RPMI8226 (cell line): ENCODE data around the gene ZNF277.
"Not testable (repeated sequence)": the region's sequence is repeated elsewhere in the genome, so short reads cannot be mapped to it uniquely, and the experiment has no call there.

ENCODE experiments used
- DNase-seq: peaks from one replicate; pipeline ENCODE4 v3.0.0-alpha.2; 2015

The ZNF277 gene

DNA sequence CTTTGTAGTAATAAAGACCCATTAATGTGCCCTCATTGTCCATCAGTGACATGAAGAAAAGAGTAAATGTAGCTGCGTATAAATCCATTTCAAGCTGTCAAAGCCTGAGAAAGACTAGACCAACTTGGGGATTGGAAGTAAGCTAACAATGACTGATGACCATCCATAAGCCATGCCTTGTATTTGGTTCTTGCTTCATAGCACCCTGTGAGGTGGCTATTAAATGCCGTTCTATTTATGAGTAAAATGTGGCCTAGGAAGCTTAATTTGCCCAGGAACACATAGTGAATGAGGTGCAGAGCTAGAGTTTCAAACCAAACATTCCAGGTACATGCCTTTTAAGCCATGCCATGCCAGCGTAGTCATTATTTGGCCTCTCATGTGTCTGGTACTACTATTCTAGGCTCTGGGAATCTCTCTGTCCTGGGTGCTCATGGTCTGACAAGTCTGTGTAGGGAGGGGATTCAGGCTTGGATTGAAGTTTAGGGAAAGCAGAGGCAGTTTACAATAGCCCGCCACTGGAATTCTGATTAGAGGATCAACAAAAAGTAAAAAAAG, 92.1 kb downstream of the ZNF277 start:
- no peak for DNase-seq

DNA sequence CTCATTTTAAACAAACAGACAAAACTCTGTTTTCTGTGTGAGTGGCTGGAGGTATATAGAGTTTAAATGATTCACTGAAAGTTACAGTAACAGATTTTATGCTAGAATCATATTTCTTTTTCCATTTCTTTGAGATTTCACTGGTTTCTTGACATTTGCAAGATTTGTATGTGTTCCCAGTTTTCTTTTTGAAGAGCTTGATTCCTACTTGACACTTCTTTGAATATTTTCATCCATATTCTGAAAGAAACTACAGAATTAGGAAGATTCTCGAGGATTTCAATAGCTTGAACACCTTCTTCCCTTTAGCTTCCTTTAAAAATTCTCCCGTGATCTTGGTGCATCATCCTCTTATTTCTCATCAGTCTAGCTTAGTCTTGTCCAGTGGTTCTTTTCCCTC, 93.6 kb downstream of the ZNF277 start:
- no peak for DNase-seq

DNA sequence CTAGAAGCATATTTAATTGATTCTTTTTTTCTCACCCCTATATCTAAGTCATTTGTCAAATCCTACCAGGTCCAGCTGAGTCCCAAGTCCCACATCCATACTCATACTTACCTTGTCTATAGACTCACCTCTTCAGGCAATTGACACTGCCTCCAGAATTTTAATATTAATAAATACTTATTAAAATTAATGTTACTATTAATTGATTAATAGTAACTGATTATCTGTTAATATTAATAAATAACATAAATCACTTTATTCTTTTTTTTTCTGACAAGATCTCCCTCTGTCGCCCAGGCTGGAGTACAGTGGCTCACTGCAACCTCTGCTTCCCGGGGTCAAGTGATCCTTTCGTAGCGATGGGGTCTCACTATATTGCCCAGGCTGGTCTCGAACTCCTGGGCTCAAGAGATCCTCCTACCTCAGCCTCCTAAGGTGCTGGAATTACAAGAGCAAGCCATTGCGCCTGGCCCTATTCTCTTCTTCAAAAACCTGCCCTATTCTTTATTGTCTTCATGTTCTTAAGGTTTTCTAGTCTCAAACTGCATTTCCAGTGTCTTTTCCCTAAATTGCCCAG, 94.4 kb downstream of the ZNF277 start:
- DNase-seq = no peak

DNA sequence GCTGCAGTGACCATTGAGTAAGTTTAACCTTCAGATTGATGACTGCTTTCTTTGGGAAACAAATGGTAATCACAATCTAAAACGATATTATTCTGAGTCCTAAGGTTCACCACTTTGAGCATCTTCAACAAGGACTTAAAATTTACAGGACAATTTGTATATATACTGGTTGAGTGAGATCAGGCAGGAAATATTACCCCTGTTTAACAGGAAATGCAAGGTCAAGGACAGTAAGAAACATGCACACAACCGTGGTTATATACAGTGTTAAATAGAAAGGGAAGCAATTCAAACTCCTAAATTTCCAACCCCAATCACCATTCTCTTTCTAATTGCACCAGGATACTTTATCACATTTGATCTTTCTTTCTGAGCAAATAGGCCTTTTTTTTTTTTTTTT, 96.1 kb downstream of the ZNF277 start:
- no peak for DNase-seq

DNA sequence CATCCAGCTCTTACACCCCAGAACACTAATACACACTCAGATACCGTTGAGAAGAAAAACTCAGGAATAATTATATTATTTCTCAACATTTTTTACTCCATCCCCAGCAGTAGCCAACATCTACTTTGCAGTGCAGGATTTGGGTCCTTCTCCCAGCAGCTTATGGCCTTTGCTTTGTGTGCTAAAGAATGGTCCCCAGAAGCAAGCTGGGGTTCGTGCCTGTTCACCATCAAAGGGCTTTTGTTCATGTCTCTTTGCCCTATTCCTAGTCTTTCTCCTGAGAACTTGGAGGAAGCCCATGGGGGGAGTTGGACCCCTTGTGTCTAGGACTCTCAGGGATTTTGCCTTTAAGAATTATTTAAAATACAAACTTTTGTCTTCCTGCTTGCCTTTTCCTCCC, 100.4 kb downstream of the ZNF277 start:
- no peak for DNase-seq

DNA sequence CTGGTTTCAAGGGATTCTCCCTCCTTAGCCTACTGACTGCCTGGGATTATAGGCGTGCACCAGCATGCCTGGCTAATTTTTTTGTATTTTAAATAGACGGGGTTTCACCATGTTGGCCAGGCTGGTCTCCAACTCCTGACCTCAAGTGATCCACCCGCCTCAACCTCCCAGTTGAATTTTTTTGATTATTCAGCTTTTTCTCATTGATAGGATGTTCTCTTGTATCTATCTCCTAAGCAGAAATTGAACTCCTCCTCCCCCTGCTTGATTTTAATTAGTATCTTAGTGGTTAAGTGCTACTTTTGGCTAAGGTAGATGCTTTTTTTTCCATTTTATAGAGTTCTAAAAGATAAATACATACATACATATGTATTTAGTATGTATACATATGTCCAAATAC, 101.0 kb downstream of the ZNF277 start:
- DNase-seq = no peak

DNA sequence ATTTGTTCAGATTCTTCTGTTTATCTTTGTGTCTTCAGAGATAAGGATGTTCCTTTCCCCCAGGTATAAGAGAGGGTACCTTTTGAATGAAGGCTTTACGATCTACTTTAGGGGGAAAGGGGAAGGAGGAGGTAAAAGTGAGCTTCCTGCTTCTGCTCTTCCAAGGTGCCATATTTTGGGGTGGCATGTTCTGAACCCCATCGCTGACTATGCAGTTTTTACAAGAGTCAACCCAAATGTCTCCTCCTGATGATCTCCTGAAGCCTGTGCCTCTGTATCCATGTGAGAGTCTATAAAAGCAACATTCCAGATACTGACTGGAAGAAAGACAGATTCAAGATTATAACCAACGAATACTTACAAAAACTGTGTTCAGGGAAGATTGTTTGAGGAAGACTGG, 102.5 kb downstream of the ZNF277 start:
- DNase-seq = no peak

DNA sequence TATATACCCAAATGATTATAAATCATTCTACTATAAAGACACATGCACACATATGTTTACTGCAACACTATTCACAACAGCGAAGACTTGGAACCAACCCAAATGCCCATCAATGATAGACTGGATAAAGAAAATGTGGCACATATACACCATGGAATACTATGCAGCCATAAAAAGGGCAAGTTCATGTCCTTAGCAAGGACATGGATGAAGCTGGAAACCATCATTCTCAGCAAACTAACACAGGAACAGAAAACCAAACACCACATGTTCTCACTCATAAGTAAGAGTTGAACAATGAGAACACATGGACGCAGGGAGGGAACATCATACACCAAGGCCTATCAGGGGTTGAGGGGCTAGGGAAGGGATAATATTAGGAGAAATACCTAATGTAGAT, 110.3 kb downstream of the ZNF277 start:
- not testable (repeated sequence) for DNase-seq

DNA sequence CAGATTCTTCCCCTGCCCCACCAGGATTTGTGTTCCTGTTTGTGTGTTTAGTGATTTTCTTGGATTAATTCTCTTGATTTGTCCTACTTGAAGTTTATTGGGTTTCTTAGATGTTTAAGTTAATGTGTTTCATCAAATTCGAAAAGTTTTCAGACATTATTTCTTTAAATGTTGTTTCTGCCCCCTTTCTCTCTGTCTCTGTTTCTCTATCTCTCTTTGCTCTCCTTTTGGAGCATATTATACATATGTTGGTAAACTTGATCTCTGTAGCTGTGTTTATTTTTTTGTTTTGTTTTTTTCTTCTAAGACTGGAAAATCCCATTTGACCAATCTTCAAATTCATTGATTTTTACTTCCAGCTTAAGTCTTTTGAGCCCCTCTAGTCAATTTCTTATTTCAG, 115.6 kb downstream of the ZNF277 start:
- DNase-seq = no peak

DNA sequence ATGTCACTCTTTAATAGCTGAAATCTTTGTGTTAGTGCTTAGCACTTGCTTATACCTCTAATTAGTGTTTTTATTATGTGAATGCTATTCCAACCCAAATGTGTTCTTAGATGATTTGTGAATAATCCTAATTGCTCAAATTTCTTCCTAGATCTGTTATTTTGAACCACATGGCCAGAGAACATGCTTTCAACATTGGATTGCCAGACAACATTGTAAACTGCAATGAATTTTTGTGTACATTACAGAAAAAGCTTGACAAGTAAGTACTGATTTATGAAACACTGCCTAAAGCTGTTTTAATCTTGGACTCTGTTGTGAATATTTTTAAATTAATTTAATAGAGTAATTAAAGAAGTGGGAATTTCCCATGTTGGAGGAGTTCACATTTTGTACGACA, 121.1 kb downstream of the ZNF277 start:
- no peak for DNase-seq

DNA sequence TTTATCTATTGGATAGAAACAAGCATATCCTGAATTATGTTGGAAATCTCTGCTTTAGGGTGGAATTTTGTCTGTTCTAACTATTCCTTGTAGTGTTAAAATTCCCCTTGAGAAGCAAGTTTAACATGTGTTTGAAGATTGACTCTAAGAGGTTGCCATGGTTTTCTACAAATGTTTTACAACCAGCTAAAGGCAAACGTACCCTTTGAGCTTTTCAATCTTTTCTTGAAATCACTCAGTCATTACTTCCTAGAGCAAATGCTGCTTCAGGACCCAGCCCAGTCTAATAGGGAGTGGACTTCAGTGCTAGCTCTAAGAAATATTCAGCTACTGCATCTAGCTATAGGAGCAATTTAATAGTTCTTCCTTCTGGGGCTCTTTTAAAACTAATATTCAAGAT, 125.0 kb downstream of the ZNF277 start:
- no peak for DNase-seq

DNA sequence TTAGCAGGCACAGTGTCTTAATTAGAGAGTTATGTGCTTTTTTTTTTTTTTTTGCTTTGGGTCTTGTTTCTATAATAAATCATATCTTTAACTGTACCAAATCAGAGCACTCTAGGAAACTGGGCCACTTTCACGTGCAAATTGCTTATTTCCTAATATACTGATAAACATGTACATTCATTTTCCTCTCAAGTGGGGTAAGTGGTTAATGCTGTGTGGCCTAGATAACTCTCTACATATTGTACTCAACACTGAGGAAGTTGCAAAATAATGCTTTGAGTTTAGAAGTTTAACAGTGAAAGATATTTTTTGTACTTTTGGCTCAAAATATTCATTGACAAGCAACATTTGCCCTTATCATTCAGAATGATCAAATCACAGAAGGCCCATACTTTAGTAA, 127.9 kb downstream of the ZNF277 start:
- DNase-seq = no peak

DNA sequence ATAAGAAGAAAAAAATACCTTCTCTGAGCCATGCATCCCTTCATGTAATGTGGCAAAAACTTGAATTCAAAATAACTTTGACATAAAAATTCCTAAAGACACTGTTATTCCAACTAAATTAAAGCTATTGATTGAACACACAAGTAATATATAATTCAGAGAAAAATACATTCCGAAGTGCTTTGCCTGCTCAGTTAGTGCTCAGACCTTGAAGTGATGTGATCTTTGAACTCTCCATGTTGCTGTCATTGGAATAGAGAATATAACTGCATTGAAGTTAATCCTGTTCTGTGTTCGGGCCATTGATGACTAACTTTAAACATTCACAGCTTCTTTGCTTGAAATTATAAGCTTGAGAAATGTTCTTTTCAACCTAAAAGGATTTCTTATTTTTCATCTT, 129.8 kb downstream of the ZNF277 start:
- no peak for DNase-seq

DNA sequence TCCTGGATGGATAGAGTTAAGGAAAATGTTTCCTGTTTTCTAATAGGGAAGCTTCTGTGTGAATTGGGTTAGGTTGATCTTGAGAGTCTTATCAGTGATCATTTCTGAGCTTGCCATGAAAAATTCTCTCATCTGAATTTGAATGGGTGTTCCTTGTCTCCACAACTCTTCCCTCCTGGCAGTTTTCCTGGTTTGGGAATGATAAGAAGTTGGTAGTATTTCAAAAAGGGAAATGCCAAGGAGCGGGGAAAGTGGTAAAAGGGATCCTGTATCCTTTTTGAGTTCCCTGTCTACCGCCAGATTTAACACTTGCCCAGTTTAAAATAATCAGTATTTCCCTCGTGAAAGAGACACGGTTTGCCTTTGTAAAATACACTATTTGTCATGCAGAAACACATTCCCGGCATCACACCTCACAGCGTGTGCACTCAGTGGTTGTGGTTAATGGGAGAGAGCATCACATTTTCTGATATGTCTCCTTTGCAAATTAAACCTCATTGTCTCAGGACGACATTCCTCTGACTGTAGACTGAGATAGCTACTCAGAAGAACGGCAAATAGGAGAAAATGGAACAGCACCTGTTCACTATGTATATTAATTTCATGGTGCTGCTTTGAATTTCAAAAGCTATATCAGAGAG, 130.6 kb downstream of the ZNF277 start:
- DNase-seq = no peak

DNA sequence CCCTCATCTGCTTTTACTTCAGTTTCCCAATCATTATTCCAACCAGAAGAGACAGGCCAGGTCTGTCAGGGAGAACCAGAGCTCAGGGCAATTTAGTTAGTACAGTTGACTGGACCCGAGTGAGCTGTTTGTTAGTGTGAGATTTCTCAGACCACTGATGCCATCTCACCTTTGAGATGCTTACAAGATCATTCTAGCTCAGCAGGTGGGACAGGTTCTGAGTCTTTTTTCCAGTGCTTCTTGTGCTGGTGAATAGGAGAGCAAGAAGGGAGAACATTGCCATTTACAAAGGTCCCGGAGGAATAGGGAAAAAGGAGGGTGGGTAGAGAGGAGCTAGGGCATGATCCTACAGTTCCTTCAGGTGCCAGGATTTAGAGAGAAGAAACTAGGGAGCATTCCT, 131.4 kb downstream of the ZNF277 start:
- DNase-seq = no peak

DNA sequence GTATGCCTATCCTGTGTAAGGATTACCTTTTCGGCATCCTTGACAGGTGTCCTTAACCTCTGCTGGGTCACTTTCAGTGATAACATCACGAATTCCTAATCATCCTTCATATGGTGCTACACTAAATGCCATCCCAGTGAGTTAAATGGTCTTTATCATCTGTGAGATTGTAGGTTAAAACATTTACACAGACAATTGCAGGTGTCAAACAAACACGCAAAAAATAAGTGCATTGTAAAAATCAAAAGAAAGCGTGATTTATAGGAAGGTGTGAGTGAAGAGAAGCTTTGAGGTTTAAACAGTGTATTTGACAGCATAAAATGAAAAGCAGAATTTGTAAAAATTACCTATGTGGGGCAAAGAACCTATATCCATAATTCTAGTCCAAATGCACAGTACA, 132.3 kb downstream of the ZNF277 start:
- DNase-seq = no peak

DNA sequence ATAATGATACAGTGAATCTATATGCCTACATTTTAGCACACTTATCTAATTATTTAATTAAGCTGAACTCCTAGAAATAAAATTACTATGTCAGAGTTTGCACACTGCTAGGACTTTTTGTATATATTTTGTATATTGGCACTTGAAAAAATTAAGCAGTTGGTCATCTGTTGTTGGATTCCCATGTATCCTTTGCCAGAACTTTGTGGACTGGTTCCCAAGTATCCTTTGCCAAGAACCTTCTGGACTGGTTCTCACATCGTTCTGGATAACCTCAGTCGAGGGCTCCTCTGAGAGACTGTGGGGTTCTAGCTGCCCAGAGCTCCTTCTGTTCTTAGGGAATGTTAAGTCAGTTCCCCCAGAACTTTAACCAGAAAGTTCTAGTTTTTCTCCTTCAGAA, 135.0 kb downstream of the ZNF277 start:
- no peak for DNase-seq

DNA sequence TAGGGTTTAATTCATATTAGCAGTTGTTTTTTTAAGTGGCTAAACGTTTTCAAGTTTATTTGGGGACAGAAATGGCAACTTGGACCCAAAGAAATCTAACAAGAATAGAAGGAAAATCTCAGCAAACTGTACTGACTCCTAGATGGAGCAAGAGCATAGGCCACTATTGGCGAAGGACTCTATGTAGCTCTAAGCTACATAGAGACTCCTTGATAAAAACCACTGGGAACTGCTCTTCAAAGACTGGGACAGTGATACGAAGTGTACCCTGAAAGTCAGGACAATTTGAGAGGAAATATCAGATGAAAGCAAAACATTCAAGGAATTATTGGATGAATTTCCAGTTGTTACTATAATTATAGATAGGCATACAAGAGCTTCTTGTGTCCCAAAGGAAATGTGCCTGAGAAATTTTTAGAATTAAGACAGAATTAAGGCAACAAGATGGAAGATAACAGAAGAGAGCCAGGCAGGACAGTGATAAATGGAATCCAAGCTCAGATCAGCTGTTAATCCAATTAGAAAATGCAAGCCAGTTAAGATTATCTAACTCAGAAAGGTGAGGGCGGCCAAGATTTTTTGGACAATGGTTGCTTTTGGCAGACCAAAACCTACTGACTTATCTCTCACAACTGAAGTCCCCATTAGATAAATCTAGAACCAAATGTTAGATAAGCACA, 140.0 kb downstream of the ZNF277 start:
- no peak for DNase-seq

DNA sequence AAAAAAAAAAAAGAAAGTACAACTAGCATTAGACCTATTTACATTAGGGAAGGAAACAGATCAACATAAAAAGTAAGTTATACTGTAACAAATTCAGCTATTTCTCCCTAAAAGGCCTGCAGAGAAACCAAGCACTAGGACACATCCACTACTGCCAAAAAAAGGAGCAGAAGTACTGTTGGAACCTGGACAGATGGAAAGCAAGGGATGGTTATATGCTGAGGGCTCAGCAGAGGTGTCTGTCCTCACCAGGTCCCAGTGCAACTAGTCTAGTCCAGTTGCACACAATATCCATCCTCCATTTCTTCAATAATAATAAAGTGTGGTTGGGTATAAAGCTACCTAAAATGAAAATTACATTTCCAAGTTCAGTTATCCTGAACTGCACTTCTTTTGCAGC, 140.6 kb downstream of the ZNF277 start:
- no peak for DNase-seq

DNA sequence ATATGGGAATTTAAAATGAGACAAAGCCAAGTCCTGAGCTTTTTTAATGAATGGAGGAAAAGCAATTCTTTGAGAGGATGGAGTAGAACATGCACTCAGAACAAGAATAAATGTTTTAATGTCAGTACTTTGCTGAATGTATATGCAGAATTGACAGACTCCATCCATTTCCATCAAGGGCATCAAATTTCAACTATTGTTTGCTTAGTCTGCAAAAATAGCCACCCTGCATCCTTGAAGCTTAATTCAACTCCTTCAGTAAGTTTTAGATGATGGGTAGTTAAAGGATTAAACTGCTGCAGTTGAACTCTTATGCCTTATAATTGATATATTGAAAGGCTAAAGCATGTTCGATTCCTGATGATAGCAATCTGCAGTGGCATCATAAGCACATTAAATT, 144.1 kb downstream of the ZNF277 start:
- no peak for DNase-seq

DNA sequence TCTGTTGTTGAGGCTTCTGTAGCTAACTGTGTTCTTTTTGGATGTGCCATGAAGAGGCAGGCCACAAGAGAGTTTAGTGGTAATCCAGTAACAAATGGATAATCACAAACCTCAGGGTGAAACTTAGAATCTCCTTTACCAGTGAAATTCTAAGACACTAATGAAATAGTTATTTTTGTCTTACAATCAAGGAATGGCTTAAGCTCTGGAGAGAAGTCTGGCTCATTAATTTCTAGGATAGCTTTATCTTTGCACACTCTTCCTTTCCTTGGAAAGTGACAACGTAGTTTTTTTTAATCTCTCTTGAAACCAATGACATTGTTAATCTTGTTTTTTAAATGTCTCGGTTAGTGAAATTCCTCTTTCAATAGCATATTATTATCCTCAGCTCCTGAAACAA, 150.1 kb downstream of the ZNF277 start:
- DNase-seq = no peak

DNA sequence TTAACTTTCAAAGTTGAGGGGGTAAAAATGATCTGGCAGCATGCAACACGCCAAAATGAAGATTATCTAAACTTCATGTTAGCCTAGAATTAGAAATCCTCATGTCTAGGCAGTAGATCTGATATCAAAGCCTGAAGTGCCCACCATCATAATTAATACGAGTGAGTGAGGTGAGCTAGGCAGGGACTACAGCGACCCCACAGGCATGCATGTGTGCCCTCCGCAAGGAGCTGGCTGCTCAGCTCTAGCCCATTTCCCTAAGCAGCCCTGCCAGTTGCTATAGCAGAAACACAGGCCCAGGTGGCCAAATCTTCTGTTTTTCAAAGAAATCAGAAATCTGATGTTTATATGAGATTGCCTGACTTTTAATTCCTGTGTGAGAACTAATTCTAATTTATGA, 150.6 kb downstream of the ZNF277 start:
- no peak for DNase-seq

DNA sequence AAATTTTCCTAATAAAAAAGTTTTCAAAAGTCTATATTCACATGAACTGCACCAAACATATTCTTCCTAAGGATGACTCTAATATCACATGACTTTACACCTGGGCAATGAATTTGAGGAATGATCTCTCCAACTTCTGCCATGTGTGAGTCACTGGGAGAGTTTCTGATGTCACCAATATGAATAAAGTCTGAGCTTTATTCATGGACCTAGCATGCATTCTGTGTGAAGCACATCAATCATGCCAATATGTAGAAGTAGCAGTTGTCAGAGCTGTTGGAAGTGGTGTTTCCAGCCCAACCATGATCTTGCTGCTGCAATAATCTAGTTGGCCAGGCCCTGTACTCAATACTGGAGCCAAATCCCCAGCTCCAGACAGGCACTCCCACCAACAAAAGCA, 152.0 kb downstream of the ZNF277 start:
- no peak for DNase-seq

DNA sequence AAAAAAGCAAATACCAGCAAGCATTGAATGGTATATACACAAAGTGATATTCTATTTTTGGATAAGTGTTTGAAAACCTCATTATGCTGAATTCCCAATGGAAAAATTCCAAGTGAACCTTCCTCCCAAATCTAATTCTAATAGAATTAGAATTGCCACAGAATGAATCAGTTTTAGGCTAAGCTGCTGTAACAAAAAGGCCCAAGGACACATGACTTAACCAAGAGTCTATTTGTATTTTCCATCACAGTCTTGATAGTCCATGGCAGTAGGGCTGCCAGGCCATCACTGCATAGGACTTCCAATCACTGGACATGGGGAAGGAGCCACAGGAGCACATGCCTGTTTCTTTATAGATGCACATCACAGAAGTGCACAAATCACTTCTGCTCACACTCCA, 152.6 kb downstream of the ZNF277 start:
- no peak for DNase-seq

DNA sequence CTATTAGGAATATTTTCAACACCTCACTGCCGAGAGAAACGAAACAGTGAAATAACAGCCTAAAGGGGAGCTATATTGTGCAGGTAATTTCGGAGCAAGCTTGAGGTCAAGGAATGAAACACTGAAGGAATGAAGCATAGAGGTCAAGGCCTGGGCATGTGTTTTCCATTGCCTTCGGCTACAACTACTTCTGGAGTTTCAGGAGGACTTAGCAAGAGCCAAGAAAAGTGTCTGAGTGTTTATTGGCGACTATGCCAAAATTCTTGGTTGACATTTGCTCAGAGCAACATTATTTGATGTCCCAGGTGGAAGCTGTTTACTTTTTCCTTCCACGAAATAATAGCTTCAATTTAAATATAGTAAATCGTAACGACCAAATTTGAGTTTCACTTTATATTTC, 154.2 kb downstream of the ZNF277 start:
- DNase-seq = no peak
